Ramos (cell line): ENCODE measurements around the gene GAMT.
"Not testable (repeated sequence)": the region's sequence is repeated elsewhere in the genome, so short reads cannot be mapped to it uniquely, and the experiment has no call there.

Experiments
- in situ Hi-C: fragments of 300-500 bp; cut with MboI; formaldehyde crosslinking; loops from one replicate; pipeline ENCODE4 v1.14.3; 2022; ENCODE audit warnings: low sequenced_read_pairs; ENCODE audit not compliant: unreplicated experiment

The GAMT gene

DNA sequence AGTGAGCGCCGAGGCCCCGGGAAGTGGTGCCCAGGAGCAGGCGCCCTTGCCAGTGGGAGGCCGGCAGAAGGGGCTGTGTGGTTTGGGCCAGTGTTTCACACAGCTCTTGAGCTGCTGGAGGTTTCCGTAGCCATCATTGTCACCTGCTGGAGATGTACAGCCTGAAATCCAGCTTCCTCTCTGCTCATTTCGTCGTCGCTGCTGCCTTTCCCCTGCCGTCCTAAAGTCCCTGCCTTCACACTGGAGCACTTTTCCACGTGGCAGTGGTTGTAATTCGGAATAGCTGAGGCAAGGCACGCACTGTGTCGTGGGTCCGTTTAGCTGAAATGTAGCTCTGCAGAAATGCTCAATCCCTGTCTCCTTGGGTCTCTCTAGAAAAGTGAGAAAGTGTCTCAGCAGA, 19.2 kb upstream of the GAMT start:
- in situ Hi-C loops, result no loop called here

DNA sequence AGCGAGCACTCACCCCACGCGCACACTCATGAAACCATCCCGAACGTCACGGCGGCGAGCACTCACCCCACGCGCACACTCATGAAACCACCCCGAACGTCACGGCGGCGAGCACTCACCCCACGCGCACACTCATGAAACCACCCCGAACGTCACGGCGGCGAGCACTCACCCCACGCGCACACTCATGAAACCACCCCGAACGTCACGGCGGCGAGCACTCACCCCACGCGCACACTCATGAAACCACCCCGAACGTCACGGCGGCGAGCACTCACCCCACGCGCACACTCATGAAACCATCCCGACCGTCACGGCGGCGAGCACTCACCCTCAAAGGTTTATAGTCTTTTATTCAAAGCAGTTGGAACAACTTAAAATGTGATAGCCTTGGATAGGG, 18.7 kb upstream of the GAMT start:
- in situ Hi-C loops, result not testable (repeated sequence)

DNA sequence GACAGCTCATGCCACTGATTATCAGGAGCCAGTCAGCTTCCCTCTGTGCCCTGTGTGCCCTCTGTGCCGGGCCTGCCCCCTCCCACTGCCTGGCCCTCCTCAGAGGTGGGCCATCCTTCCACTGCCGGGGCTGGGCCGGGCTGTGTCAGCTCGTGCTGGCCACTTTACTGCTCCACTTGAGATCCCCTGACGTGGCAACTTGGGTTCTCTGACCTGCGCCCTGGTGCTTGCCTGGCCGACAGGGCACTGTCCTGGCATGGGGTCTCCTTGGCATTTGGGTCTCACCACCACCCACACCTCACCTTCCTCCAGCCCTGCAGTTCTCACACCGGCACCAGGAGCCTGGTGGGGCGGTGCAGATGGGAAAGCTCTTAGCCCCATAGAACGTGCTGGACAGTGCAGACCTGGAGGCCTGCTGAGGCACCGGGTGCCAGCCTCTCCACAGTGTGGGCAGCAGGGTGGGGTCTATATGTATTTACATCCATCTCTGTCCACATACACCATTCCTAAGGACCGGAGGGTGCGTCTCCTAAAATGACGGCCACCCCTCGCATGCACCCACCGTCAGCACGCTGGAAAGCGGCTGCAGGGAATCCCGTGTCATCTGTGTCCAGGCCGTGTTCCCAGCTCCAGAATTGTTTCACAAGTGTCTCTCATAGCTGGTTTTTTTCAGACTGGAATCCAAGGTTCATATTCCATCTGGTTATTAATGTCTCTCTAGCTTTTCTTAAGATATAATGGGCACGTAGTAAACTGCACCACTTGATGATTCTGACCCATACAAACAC, 17.8 kb upstream of the GAMT start:
- in situ Hi-C loops, result no loop called here

- in situ Hi-C loops, result no loop called here
These were observed 17.1 kb upstream of the GAMT start for GRCh38 chr19:1418496-1418775.

- in situ Hi-C loops, result no loop called here
These were observed 16.5 kb upstream of the GAMT start for GRCh38 chr19:1417681-1418495.

DNA sequence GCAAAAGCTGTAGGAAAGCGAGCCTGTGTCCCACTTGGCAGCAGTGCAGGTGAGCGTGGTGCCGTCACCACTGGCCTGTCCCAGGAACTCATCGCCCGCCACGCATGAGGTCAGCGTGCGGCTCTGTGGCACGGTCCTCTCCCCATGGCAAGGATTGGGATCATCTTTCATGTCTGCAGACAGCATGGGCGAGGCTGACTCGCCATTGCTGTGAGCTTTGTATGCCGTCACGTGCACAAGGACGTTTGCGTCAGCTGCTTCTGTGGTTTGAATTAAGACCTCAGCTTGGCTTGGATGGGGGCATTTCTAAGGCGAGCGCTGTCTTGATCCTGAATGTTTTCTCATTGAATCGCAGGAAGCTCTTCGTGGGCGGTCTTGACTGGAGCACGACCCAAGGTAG, 15.8 kb upstream of the GAMT start:
- in situ Hi-C loops, result no loop called here

- in situ Hi-C loops, result no loop called here
These were observed 14.9 kb upstream of the GAMT start for GRCh38 chr19:1416014-1416841.

- in situ Hi-C loops, result no loop called here
These were observed 11.9 kb upstream of the GAMT start for GRCh38 chr19:1412995-1413800.

GRCh38 chr19:1412323-1412923, 11.1 kb upstream of the GAMT start:
- in situ Hi-C loops, result no loop called here

- in situ Hi-C loops, result no loop called here
These were observed 10.2 kb upstream of the GAMT start for GRCh38 chr19:1411255-1412191.

- in situ Hi-C loops, result no loop called here
These were observed 9.4 kb upstream of the GAMT start for GRCh38 chr19:1410789-1411188.

- in situ Hi-C loops, result no loop called here
These were observed 8.9 kb upstream of the GAMT start for GRCh38 chr19:1410136-1410786.

- in situ Hi-C loops, result no loop called here
These were observed 8.1 kb upstream of the GAMT start for GRCh38 chr19:1409204-1410005.

DNA sequence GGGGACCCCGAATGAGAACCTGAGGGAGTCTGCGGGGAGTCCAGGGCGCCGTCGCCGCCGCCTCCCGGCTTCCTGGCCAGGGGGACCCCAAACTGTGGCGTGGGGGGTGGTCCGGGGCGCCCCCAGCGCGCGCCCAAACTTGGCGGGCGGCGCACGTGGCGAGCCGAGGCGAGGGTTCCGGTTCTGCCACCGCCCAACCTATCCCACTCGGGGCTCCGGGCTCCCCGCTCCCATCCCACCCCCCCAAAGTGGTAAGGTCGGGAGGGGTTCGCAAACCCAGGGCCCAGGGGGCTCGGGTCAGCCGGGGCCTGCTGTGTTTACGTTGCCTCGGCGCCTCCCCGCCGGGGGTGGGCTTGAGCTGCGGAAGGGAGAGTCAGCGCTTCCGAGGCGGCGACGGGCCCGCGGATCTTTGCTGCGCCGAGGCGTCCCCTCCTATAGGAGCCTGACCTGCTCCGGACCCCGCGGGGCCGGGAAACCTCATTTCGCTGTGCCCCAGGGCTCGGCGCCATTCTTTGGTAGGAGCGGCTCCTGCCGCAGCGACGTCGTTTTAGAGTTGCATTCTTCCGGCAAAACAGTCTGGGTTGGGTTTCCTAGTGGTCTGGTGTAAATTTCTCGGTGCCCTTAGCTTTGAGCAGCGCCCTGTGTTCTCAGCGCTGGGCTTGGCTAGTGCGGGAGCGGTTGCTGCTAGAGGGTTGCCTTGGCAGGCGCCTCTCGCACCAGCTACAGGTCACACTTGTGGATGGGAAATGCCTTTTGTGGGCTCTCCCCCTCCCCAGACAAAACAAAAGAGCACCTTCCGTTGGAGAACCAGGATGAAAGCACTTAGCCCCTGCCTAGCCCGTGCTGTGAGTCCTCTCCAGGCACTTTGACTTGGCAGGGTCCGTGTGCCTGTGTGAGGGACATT, 7.2 kb upstream of the GAMT start:
- in situ Hi-C loops, result no loop called here

GRCh38 chr19:1407528-1408299, 6.4 kb upstream of the GAMT start, which contains the start of gene DAZAP1:
TSS of gene DAZAP1 (plus strand) at chr19:1407586. CDS start at chr19:1407774, 188 bp downstream.
- in situ Hi-C loops, result no loop called here
